Fibroblast of pulmonary artery (primary cell): ENCODE results near the gene PHF5A.
"Not testable (repeated sequence)": the region's sequence is repeated elsewhere in the genome, so short reads cannot be mapped to it uniquely, and the experiment has no call there.

Source experiments
- DNase-seq: peaks from one replicate; pipeline ENCODE4 v3.0.0-alpha.2; 2010; ENCODE audit warnings: low read depth
- H3K4me3 ChIP-seq: replicated peaks from 2 replicates; pipeline ENCODE4 v1.5.1; 2011; ENCODE audit warnings: low read depth, mild to moderate bottlenecking, control low read depth, low read length, moderate library complexity
- TF ChIP-seq, protein P1 (sequence below): IDR thresholded peaks from 2 replicates; pipeline ENCODE4 v1.5.1; 2011; ENCODE audit warnings: mild to moderate bottlenecking, control low read depth, low read length, inconsistent platforms; ENCODE audit errors: missing control alignments

Gene PHF5A

DNA sequence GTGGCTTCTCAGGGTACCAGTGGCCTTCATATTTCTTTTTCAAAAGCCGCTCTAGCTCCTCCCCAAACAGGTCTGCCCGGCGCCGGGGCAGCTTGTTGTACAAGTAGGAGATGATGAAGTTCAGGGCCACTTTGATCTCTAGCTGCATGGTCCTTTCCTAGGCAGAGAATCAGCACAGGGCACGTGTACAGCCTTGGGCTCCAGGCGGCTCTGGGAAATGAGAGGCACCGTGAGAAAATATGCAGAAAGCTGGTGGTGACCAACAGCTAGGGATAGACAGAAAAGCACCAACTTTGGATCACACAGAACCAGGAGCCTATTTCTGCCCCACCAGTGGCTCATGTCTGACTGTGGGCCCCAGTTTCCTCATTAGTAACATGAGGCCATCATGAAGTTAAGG lies 31.3 kb downstream of the PHF5A start:
- no peak overlapping the region for H3K4me3 ChIP-seq
- no peak for DNase-seq
- TF ChIP-seq, protein P1, sequence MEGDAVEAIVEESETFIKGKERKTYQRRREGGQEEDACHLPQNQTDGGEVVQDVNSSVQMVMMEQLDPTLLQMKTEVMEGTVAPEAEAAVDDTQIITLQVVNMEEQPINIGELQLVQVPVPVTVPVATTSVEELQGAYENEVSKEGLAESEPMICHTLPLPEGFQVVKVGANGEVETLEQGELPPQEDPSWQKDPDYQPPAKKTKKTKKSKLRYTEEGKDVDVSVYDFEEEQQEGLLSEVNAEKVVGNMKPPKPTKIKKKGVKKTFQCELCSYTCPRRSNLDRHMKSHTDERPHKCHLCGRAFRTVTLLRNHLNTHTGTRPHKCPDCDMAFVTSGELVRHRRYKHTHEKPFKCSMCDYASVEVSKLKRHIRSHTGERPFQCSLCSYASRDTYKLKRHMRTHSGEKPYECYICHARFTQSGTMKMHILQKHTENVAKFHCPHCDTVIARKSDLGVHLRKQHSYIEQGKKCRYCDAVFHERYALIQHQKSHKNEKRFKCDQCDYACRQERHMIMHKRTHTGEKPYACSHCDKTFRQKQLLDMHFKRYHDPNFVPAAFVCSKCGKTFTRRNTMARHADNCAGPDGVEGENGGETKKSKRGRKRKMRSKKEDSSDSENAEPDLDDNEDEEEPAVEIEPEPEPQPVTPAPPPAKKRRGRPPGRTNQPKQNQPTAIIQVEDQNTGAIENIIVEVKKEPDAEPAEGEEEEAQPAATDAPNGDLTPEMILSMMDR = no peak

DNA sequence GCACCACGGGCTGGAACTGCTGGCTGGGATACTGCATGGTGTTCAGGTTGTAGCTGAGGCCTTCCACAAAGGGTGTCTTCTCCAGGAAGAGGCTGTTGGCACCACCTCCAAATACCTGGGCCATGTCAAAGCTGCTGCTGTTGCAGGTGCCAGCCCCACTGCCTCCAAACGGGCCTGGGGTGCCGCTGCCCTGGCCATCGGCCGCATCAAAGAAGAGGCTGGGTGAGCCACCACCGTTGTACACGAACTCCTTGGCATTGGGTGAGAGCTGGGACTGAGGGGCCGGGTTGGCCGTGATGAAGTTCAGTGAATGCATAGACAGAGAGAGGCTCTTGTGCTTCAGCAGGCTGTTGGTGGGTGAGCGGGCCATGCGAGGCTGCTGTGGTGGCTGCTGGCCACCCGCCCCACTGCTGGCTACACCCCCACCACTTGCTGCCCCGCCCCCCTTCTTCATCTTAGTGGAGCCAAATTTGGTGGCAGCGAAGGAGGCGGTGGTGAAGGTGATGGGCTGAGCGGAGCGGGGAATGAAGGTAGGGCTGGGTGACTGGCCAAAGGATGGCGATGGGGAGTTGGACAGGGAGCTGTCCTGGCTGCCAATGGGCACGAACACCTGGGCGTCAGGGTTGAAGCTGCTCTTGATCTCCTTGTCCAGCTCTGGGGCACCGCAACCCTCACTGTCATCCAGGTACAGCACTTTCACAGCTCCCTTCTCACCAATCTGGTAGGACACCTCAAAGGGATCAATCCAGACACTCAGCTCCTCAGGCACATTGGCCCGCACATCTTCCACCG lies 32.0 kb downstream of the PHF5A start:
- TF ChIP-seq, protein P1 = no peak
- H3K4me3 ChIP-seq = no peak overlapping the region
- no peak for DNase-seq

GRCh38 chr22:41435560-41435959 lies 32.9 kb downstream of the PHF5A start:
- no peak for DNase-seq
- H3K4me3 ChIP-seq = no peak overlapping the region
- TF ChIP-seq, protein P1 = no peak

- not testable (repeated sequence) for H3K4me3 ChIP-seq, DNase-seq
These were observed 34.0 kb downstream of the PHF5A start for GRCh38 chr22:41434361-41435003.

- H3K4me3 ChIP-seq = not testable (repeated sequence)
- peak; percentile 52 for DNase-seq
These were observed 35.0 kb downstream of the PHF5A start for GRCh38 chr22:41433480-41433879.

- H3K4me3 ChIP-seq = no peak overlapping the region
- no peak for DNase-seq
- TF ChIP-seq, protein P1 = no peak
These were observed 36.8 kb downstream of the PHF5A start for GRCh38 chr22:41431656-41432055.

DNA sequence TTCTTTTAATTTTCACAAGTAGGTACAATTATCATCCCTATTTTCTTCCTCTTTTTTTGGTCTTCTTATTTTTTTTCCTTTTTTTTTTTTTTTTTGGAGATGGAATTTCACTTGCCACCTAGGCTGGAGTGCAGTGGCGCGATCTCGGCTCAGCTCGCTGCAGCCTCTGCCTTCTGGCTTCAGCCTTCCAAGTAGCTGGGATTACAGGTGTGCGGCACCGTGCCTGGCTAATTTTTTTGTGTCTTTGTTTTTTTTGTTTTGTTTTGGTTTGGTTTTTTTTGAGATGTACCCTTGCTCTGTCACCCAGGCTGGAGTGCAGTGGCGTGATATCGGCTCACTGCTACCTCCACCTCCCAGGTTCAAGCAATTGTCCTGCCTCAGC lies 38.5 kb downstream of the PHF5A start:
- DNase-seq = no peak
- no peak overlapping the region for H3K4me3 ChIP-seq
- TF ChIP-seq, protein P1 = no peak

GRCh38 chr22:41429232-41429950 lies 39.1 kb downstream of the PHF5A start:
- no peak for DNase-seq
- TF ChIP-seq, protein P1 = no peak
- H3K4me3 ChIP-seq = no peak overlapping the region
